K562 (cell line): Measurements from ENCODE around the gene DEFB108B. TPM values are rescaled to one million over a fixed set of nuclear protein-coding genes. Genes with fewer than 3 reads are reported as not detected.
A peak's percentile ranks its signal among the peaks of the same experiment; 100 is the strongest.

Experiments used
- ATAC-seq: fragments of 200-7000 bp; cut with Tn5 transposase; 3 replicates; pipeline ENCODE4 v1.9.1; 2020; ENCODE audit warnings: moderate library complexity
- BruUV-seq: library from RNA; stranded (reverse); fragments of 400-500 nt; replicated peaks from 2 replicates; lab custom pipeline; 2021; lab: Mats Ljungman, UMichigan
- CTCF ChIA-PET: fragments of 300-600 bp; formaldehyde crosslinking; extraction: SDS; loops from one replicate; lab custom pipeline; 2021; ENCODE audit warnings: low intra/inter-chr PET ratio; lab: Yijun Ruan, JAX
- POLR2A ChIA-PET: fragments of 300-600, 350-650 bp; sonication (Branson Sonifier 250); formaldehyde crosslinking; extraction: SDS; loops from one replicate; lab custom pipeline; 2021; ENCODE audit warnings: antibody characterized with exemption, inconsistent platforms; lab: Yijun Ruan, JAX
- DNase-seq, 4 experiments: peaks; one replicate each; pipeline versions ENCODE4 v3.0.0 to v3.0.0-alpha.2; 2011 to 2018; ENCODE audit warnings: low spot score in 3 of 4, mixed read lengths in 3 of 4; ENCODE audit errors: extremely low read depth in 1 of 4
- FAIRE-seq: peaks from 2 replicates; lab custom pipeline; 2011; peaks lifted over from hg19 to GRCh38; lab: Jason Lieb, UNC
- H2AFZ ChIP-seq: 2 replicates; pipeline ENCODE4 v1.6.0; 2011; ENCODE audit warnings: low read depth, low read length, control low read depth, inconsistent platforms
- H3K27ac ChIP-seq: fragments of 200-600 bp; 3 replicates; pipeline ENCODE4 v1.8.0; 2011; ENCODE audit warnings: low read depth, mild to moderate bottlenecking, control low read depth, inconsistent platforms, low read length, moderate library complexity, mixed read lengths; ENCODE audit errors: extremely low read depth
- H3K27me3 ChIP-seq, 2 experiments: fragments of 300-600 bp in 1 of 2; 2 replicates in 1 of 2; 3 replicates in 1 of 2; pipeline versions ENCODE4 v1.6.0 to v1.8.0; 2011; ENCODE audit warnings: inconsistent platforms in 2 of 2, low read length in 2 of 2, mild to moderate bottlenecking in 1 of 2, mixed read lengths in 1 of 2, moderate library complexity in 1 of 2; ENCODE audit not compliant: control insufficient read depth in 2 of 2, insufficient read depth in 2 of 2
- H3K36me3 ChIP-seq: fragments of 300-600 bp; 3 replicates; pipeline ENCODE4 v1.8.0; 2011; ENCODE audit warnings: mild to moderate bottlenecking, low read length, inconsistent platforms; ENCODE audit not compliant: control insufficient read depth, insufficient read depth
- H3K4me1 ChIP-seq, 2 experiments: fragments of 200-600 bp in 1 of 2; replicated peaks in 1 of 2; 2 replicates in 1 of 2; 3 replicates in 1 of 2; pipeline versions ENCODE4 v1.5.1 to v1.8.0; 2011; ENCODE audit warnings: inconsistent platforms in 2 of 2, low read length in 2 of 2, mild to moderate bottlenecking in 1 of 2, mixed read lengths in 1 of 2, moderate library complexity in 1 of 2; ENCODE audit not compliant: control insufficient read depth in 2 of 2, insufficient read depth in 2 of 2
- H3K4me2 ChIP-seq: 2 replicates; pipeline ENCODE4 v1.6.1; 2011; ENCODE audit warnings: low read length, control low read depth, inconsistent platforms, mixed read lengths; ENCODE audit not compliant: insufficient read depth
- H3K4me3 ChIP-seq: fragments of 200-600 bp; sonication (generic), shearing (Covaris generic); 2 replicates; pipeline ENCODE4 v1.5.1; 2016; ENCODE audit warnings: control low read depth, inconsistent platforms
- H3K79me2 ChIP-seq: fragments of 200-600 bp; 3 replicates; pipeline ENCODE4 v1.8.0; 2011; ENCODE audit warnings: low read length, inconsistent platforms; ENCODE audit not compliant: control insufficient read depth, insufficient read depth
- H3K9ac ChIP-seq, 2 experiments: 2 replicates each; pipeline versions ENCODE4 v1.6.0 to v1.6.1; 2011; ENCODE audit warnings: low read depth in 2 of 2, low read length in 2 of 2, control low read depth in 1 of 2, inconsistent platforms in 1 of 2, mild to moderate bottlenecking in 1 of 2, mixed read lengths in 1 of 2; ENCODE audit not compliant: insufficient read depth in 1 of 2
- H3K9me1 ChIP-seq: one replicate; pipeline ENCODE4 v1.6.0; 2011; ENCODE audit warnings: inconsistent platforms, mild to moderate bottlenecking, low read length, moderate library complexity; ENCODE audit not compliant: control insufficient read depth, insufficient read depth
- H3K9me3 ChIP-seq: replicated peaks from 2 replicates; pipeline ENCODE4 v1.5.1; 2011; ENCODE audit warnings: low read depth, low read length, inconsistent platforms; ENCODE audit not compliant: control insufficient read depth, insufficient read depth
- H4K20me1 ChIP-seq: replicated peaks from 2 replicates; pipeline ENCODE4 v1.6.1; 2011; ENCODE audit warnings: low read length, inconsistent platforms, mixed read lengths; ENCODE audit not compliant: control insufficient read depth, insufficient read depth
- ETS2 ChIP-seq: IDR thresholded peaks from 2 replicates; pipeline ENCODE4 v1.6.1; 2016; ENCODE audit warnings: borderline replicate concordance, missing genetic modification characterization, mild to moderate bottlenecking, moderate library complexity, missing compliant biosample characterization; ENCODE audit not compliant: poor library complexity, severe bottlenecking
- FOXA3 ChIP-seq, 2 experiments: fragments of 450-650 bp in 1 of 2; sonication (generic) in 1 of 2; formaldehyde crosslinking; IDR thresholded peaks in 1 of 2; conservative IDR thresholded peaks in 1 of 2; 2 replicates each; pipeline versions ENCODE4 v1.4.0 to v1.8.0; 2020 to 2022; ENCODE audit warnings: mild to moderate bottlenecking in 2 of 2, missing genetic modification reagents in 1 of 2
- KAT8 ChIP-seq: fragments of 450-650 bp; IDR thresholded peaks from 2 replicates; pipeline ENCODE4 v1.6.1; 2016; ENCODE audit warnings: low read depth, mild to moderate bottlenecking
- NUFIP1 ChIP-seq: fragments of 450-650 bp; IDR thresholded peaks from 2 replicates; pipeline ENCODE4 v1.6.1; 2018; ENCODE audit not compliant: partially characterized antibody
- PATZ1 ChIP-seq: fragments of 250-450 bp; sonication (Bioruptor Pico); IDR thresholded peaks from 2 replicates; pipeline ENCODE4 v1.5.0; 2020; ENCODE audit warnings: mild to moderate bottlenecking, borderline replicate concordance
- RBM15 ChIP-seq: fragments of 200-400 bp; formaldehyde crosslinking; IDR thresholded peaks from 2 replicates; pipeline ENCODE4 v1.6.1; 2018; ENCODE audit warnings: mild to moderate bottlenecking, low read length, moderate library complexity; ENCODE audit not compliant: insufficient read depth
- WGBS: fragments of 100-300 bp; shearing (Covaris generic); methylation state at CpG from one replicate; pipeline ENCODE4 v1.1.6; 2016; ENCODE audit warnings: low coverage, mixed read lengths; ENCODE audit not compliant: insufficient coverage; ENCODE audit errors: missing lambda C conversion rate; 5-methylcytosine and 5-hydroxymethylcytosine counted together
- in situ Hi-C: fragments of 300-500 bp; cut with MboI; formaldehyde crosslinking; loops from 4 replicates; pipeline ENCODE4 v1.15.0; 2018; ENCODE audit warnings: inconsistent platforms, mixed read lengths
- intact Hi-C: fragments of 100-400 bp; cut with micrococcal nuclease; formaldehyde crosslinking; loops from 2 replicates; pipeline ENCODE4 v1.14.2; 2022
- polyA plus RNA-seq, 8 experiments: library from polyadenylated mRNA; depleted of rRNA in 4 of 8; stranded (reverse) in 5 of 8; unstranded in 3 of 8; fragments of >200 nt; fragmentation: Nextera tagmentation in 2 of 8; fragmentation: Illumina TruSeq in 1 of 8; extraction: Ambion mirVana in 2 of 8; extraction: Trizol in 1 of 8; gene quantifications; 2 replicates each; pipeline versions ENCODE4 v1.2.1 to v1.2.3, GENCODE V29; 2011 to 2014; ENCODE audit warnings: inconsistent platforms in 1 of 8, missing spikeins in 1 of 8
- total RNA-seq, 7 experiments: library from RNA; depleted of rRNA in 6 of 7; stranded (reverse); fragments of >200 nt in 6 of 7; fragmentation: Illumina TruSeq in 2 of 7; extraction: Trizol in 2 of 7; gene quantifications; 2 replicates each; pipeline versions ENCODE4 v1.2.1 to v1.2.3, GENCODE V29; 2011 to 2021; ENCODE audit warnings: low replicate concordance in 1 of 7
- TF ChIP-seq, protein P1 (sequence below): sonication (generic); formaldehyde crosslinking; IDR thresholded peaks from 2 replicates; pipeline ENCODE4 v1.8.1; 2023; ENCODE audit warnings: mild to moderate bottlenecking, missing genetic modification reagents

DEFB108B gene
- total and polyA plus RNA-seq, 9 of the 15 experiments (the other 6 are each of a cell fraction or from before 2014, with no cell fraction given), result not detected

GRCh38 chr11:71843858-71844257, 10.9 kb downstream of the DEFB108B start:
- H3K9me3 ChIP-seq, result no peaks in the 10 kb centered on the region
- H3K36me3 ChIP-seq, result no peaks in the 10 kb centered on the region
- CTCF ChIA-PET, result no interaction called here
- H3K27ac ChIP-seq, result no peak overlapping the region
- no peak overlapping the region for H3K4me2 ChIP-seq
- no peaks in the 10 kb centered on the region for H3K27me3 ChIP-seq
- POLR2A ChIA-PET, result no interaction called here
- WGBS, result 67% methylated on average over 15 of the region's 15 CpGs
- ATAC-seq (peak; percentile 36; the same call in 2 of the 3 replicates), FAIRE-seq (no peak), DNase-seq (no peak)
- in situ Hi-C loops (no loop called here), intact Hi-C loops (no loop called here)
- TF ChIP-seq, protein P1, sequence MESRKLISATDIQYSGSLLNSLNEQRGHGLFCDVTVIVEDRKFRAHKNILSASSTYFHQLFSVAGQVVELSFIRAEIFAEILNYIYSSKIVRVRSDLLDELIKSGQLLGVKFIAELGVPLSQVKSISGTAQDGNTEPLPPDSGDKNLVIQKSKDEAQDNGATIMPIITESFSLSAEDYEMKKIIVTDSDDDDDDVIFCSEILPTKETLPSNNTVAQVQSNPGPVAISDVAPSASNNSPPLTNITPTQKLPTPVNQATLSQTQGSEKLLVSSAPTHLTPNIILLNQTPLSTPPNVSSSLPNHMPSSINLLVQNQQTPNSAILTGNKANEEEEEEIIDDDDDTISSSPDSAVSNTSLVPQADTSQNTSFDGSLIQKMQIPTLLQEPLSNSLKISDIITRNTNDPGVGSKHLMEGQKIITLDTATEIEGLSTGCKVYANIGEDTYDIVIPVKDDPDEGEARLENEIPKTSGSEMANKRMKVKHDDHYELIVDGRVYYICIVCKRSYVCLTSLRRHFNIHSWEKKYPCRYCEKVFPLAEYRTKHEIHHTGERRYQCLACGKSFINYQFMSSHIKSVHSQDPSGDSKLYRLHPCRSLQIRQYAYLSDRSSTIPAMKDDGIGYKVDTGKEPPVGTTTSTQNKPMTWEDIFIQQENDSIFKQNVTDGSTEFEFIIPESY (CRISPR knock-in tag), result peak; percentile 73
- TF ChIP-seq RBM15 (no peak), ETS2 (tag) (no peak), PATZ1 (CRISPR knock-in tag) (no peak), KAT8 (no peak), FOXA3 (CRISPR knock-in tag; conservative IDR thresholded peaks at IDR 0.05 in 1 of 2, IDR thresholded peaks at IDR 0.05 in 1 of 2) (no peak), NUFIP1 (no peak)
- H3K9me1 ChIP-seq, result no peaks in the 10 kb centered on the region
- no peaks in the 10 kb centered on the region; a peak in 1 of 5 replicates for H3K4me1 ChIP-seq
- no peaks in the 10 kb centered on the region for H3K79me2 ChIP-seq
- no peak overlapping the region for H3K4me3 ChIP-seq
- no peak overlapping the region for H3K9ac ChIP-seq
- H2AFZ ChIP-seq, result no peak overlapping the region
- no peaks in the 10 kb centered on the region for H4K20me1 ChIP-seq
- BruUV-seq, result no TSS peak
